Neural progenitor cell (in vitro differentiated cells): ENCODE results near the gene GRID1. TPM values are rescaled to one million over a fixed set of nuclear protein-coding genes. Genes with fewer than 3 reads are reported as not detected.

Source experiments
- DNase-seq: peaks from one replicate; pipeline ENCODE4 v3.0.0-alpha.2; 2016; ENCODE audit warnings: low spot score
- H2AFZ ChIP-seq: fragments of 200-600 bp; sonication (generic); replicated peaks from 2 replicates; pipeline ENCODE4 v1.6.1; 2016; ENCODE audit warnings: antibody characterized with exemption
- H3F3A ChIP-seq: fragments of 200-600 bp; sonication (generic); 2 replicates; pipeline ENCODE4 v1.6.1; 2016; ENCODE audit warnings: antibody characterized with exemption, low read depth
- H3K27ac ChIP-seq: fragments of 200-600 bp; sonication (generic); 2 replicates; pipeline ENCODE4 v1.5.1; 2016; ENCODE audit warnings: mild to moderate bottlenecking
- H3K27me3 ChIP-seq: fragments of 200-600 bp; sonication (generic); 2 replicates; pipeline ENCODE4 v1.6.1; 2016; ENCODE audit warnings: mild to moderate bottlenecking, moderate library complexity
- H3K36me3 ChIP-seq: fragments of 200-600 bp; sonication (generic); 2 replicates; pipeline ENCODE4 v1.5.1; 2016
- H3K4me1 ChIP-seq: fragments of 200-600 bp; sonication (generic); 2 replicates; pipeline ENCODE4 v1.6.1; 2016; ENCODE audit warnings: mixed run types
- H3K4me2 ChIP-seq: fragments of 200-600 bp; sonication (generic); 2 replicates; pipeline ENCODE4 v1.6.1; 2016
- H3K4me3 ChIP-seq: fragments of 200-600 bp; sonication (generic); 2 replicates; pipeline ENCODE4 v1.5.1; 2016
- H3K79me2 ChIP-seq: fragments of 200-600 bp; sonication (generic); 2 replicates; pipeline ENCODE4 v1.6.1; 2016; ENCODE audit warnings: low read depth
- H3K9ac ChIP-seq: fragments of 200-600 bp; sonication (generic); 2 replicates; pipeline ENCODE4 v1.6.1; 2016
- H3K9me3 ChIP-seq: fragments of 200-600 bp; sonication (generic); 2 replicates; pipeline ENCODE4 v1.5.1; 2016; ENCODE audit warnings: low read depth
- H4K20me1 ChIP-seq: fragments of 200-600 bp; sonication (generic); 2 replicates; pipeline ENCODE4 v1.6.1; 2016; ENCODE audit warnings: low read depth
- H3K27ac Mint-ChIP-seq: 3 replicates; pipeline ENCODE4 v1.8.0; 2021; ENCODE audit warnings: mixed read lengths
- H3K27me3 Mint-ChIP-seq: 2 replicates; pipeline ENCODE4 v1.8.0; 2022; ENCODE audit warnings: low read depth, mild to moderate bottlenecking, inconsistent platforms, moderate library complexity, mixed read lengths; ENCODE audit not compliant: insufficient read depth
- H3K36me3 Mint-ChIP-seq: 3 replicates; pipeline ENCODE4 v1.8.0; 2021; ENCODE audit warnings: mixed read lengths
- H3K4me1 Mint-ChIP-seq: 3 replicates; pipeline ENCODE4 v1.8.0; 2021; ENCODE audit warnings: mixed read lengths
- H3K4me3 Mint-ChIP-seq: 3 replicates; pipeline ENCODE4 v1.8.0; 2021; ENCODE audit warnings: mild to moderate bottlenecking, moderate library complexity, mixed read lengths
- H3K9me3 Mint-ChIP-seq: 3 replicates; pipeline ENCODE4 v1.8.0; 2020; ENCODE audit warnings: mixed read lengths
- EZH2 ChIP-seq: fragments of 200-600 bp; sonication (generic); IDR thresholded peaks from 2 replicates; pipeline ENCODE4 v1.6.1; 2017; ENCODE audit warnings: antibody characterized with exemption, mild to moderate bottlenecking, moderate library complexity
- EZH2phosphoT487 ChIP-seq: fragments of 200-600 bp; sonication (generic); IDR thresholded peaks from 2 replicates; pipeline ENCODE4 v1.6.1; 2017; ENCODE audit warnings: antibody characterized with exemption
- total RNA-seq: library from RNA; depleted of rRNA; stranded (reverse); fragments of >200 nt; gene quantifications from 2 replicates; pipeline ENCODE4 v1.2.3, GENCODE V29; 2015; ENCODE audit warnings: low replicate concordance
- TF ChIP-seq, protein P1 (sequence below): fragments of 200-600 bp; sonication (generic); IDR thresholded peaks from 2 replicates; pipeline ENCODE4 v1.5.1; 2017; ENCODE audit warnings: antibody characterized with exemption, mild to moderate bottlenecking

GRID1 gene
- total RNA-seq, 1 donor from 2014 or later, result not detected

DNA sequence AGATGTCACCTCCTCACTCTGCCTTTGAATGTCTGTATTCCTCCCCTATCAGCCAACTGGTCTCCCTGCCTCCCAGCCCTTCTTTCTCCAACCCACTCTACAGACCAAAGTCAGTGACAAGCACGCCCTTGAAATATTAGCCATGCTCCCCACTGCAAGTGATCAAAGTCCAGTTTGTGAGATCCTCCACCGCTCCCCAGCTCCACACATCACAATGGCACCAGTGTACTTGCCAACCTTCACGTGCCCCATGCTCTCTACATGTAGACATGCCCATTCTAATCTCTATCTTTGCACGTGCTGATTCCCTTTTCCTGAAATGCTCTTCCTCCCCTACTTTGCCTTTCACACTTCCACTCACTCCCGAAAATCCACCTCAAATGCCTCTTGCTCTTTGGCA, 150.9 kb downstream of the GRID1 start:
- Mint-ChIP-seq H3K36me3 (no peaks in the 10 kb centered on the region), H3K4me1 (no peaks in the 10 kb centered on the region), H3K27ac (no peak overlapping the region), H3K9me3 (no peaks in the 10 kb centered on the region), H3K27me3 (peaks cover 5% of the 10 kb centered on the region), H3K4me3 (no peak overlapping the region)
- no peaks in the 10 kb centered on the region for H3K79me2 ChIP-seq
- H3K36me3 ChIP-seq, result no peaks in the 10 kb centered on the region
- TF ChIP-seq EZH2phosphoT487, result no peak
- TF ChIP-seq, protein P1, sequence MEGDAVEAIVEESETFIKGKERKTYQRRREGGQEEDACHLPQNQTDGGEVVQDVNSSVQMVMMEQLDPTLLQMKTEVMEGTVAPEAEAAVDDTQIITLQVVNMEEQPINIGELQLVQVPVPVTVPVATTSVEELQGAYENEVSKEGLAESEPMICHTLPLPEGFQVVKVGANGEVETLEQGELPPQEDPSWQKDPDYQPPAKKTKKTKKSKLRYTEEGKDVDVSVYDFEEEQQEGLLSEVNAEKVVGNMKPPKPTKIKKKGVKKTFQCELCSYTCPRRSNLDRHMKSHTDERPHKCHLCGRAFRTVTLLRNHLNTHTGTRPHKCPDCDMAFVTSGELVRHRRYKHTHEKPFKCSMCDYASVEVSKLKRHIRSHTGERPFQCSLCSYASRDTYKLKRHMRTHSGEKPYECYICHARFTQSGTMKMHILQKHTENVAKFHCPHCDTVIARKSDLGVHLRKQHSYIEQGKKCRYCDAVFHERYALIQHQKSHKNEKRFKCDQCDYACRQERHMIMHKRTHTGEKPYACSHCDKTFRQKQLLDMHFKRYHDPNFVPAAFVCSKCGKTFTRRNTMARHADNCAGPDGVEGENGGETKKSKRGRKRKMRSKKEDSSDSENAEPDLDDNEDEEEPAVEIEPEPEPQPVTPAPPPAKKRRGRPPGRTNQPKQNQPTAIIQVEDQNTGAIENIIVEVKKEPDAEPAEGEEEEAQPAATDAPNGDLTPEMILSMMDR, result no peak
- no peak for TF ChIP-seq EZH2
- H3K4me2 ChIP-seq, result no peak overlapping the region
- no peak overlapping the region for H3K4me3 ChIP-seq
- no peak overlapping the region for H2AFZ ChIP-seq
- no peak overlapping the region for H3K9ac ChIP-seq
- H3K4me1 ChIP-seq, result no peaks in the 10 kb centered on the region
- H3K27ac ChIP-seq, result no peak overlapping the region
- no peaks in the 10 kb centered on the region for H3F3A ChIP-seq
- H4K20me1 ChIP-seq, result no peaks in the 10 kb centered on the region
- no peaks in the 10 kb centered on the region for H3K27me3 ChIP-seq
- no peak for DNase-seq
- H3K9me3 ChIP-seq, result no peaks in the 10 kb centered on the region

DNA sequence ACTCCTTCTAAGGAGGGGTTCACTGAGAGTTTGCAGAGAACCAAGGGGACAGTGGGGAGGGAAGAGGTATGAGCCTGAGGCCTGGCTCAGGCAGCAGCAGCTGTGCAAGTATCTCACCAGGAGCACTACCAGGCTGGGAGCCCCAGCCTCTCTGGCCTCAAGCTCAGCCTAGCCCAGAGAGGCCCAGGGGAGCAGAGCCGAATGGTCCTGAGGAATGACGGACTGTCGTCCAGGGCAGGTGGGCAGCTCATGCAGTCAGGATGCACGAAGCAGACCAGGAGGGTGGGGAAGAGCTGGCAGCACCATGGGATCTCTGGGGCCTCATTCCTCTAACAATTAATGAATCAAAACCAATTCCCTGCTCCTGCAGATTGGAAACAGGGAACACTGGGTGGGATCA, 151.5 kb downstream of the GRID1 start:
- Mint-ChIP-seq H3K4me1 (no peaks in the 10 kb centered on the region), H3K9me3 (no peaks in the 10 kb centered on the region), H3K36me3 (no peaks in the 10 kb centered on the region), H3K27me3 (peaks cover 6% of the 10 kb centered on the region), H3K4me3 (no peak overlapping the region), H3K27ac (no peak overlapping the region)
- H3K36me3 ChIP-seq, result no peaks in the 10 kb centered on the region
- H3K27ac ChIP-seq, result no peak overlapping the region
- TF ChIP-seq, protein P1, result no peak
- TF ChIP-seq EZH2 (no peak), EZH2phosphoT487 (no peak)
- no peak overlapping the region for H3K4me2 ChIP-seq
- no peaks in the 10 kb centered on the region for H4K20me1 ChIP-seq
- H3F3A ChIP-seq, result no peaks in the 10 kb centered on the region
- no peak overlapping the region for H3K4me3 ChIP-seq
- no peak overlapping the region for H3K9ac ChIP-seq
- H2AFZ ChIP-seq, result no peak overlapping the region
- no peaks in the 10 kb centered on the region for H3K79me2 ChIP-seq
- no peaks in the 10 kb centered on the region for H3K27me3 ChIP-seq
- DNase-seq, result no peak
- H3K4me1 ChIP-seq, result no peaks in the 10 kb centered on the region
- no peaks in the 10 kb centered on the region for H3K9me3 ChIP-seq

DNA sequence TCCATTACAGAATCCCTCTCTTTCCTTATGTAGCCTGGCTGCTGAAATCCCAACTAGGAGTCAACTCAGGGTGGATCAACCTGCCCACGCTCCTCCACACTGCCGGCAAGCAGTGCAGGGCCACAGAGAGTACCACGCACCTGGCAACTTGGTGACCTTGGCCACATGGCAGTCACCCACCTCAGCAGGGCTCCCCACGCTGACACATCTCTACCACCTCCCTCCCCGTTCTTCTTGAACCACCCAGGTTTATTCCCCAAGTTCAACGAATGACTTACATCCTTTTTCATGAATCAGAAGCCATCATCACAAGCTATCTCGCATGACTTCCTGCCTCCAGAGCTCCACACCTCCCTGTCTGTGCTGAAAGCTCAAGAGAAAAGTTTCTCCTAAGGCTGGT, 153.4 kb downstream of the GRID1 start:
- DNase-seq, result no peak
- no peaks in the 10 kb centered on the region for H3F3A ChIP-seq
- no peaks in the 10 kb centered on the region for H3K9me3 ChIP-seq
- H3K36me3 Mint-ChIP-seq, result no peaks in the 10 kb centered on the region
- no peak overlapping the region for H2AFZ ChIP-seq
- H3K4me1 Mint-ChIP-seq, result peaks cover 4% of the 10 kb centered on the region
- H3K27ac Mint-ChIP-seq, result no peak overlapping the region
- no peak overlapping the region for H3K4me3 Mint-ChIP-seq
- no peak overlapping the region for H3K9ac ChIP-seq
- H3K27me3 ChIP-seq, result no peaks in the 10 kb centered on the region
- H3K27ac ChIP-seq, result no peak overlapping the region
- no peaks in the 10 kb centered on the region for H4K20me1 ChIP-seq
- no peak overlapping the region for H3K4me3 ChIP-seq
- no peaks in the 10 kb centered on the region for H3K9me3 Mint-ChIP-seq
- no peak for TF ChIP-seq EZH2phosphoT487
- H3K4me1 ChIP-seq, result no peaks in the 10 kb centered on the region
- no peak overlapping the region for H3K4me2 ChIP-seq
- no peaks in the 10 kb centered on the region for H3K36me3 ChIP-seq
- H3K79me2 ChIP-seq, result no peaks in the 10 kb centered on the region
- peaks cover 9% of the 10 kb centered on the region for H3K27me3 Mint-ChIP-seq

DNA sequence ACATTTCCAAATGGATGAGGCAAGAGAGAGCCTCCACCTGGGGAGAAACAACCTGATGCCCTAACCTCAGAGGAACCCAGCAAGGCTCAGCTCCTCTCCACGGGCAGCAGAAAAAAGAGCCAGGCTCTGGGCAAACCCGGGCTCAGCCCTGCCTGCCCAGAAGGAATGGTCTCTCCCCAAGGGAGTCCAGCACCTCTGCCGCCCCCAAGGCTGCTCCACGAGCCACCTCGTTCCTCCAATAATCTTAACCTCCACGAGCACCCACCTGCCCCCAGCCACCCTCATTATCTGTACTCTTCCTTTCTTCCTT, 154.2 kb downstream of the GRID1 start:
- no peaks in the 10 kb centered on the region for H3K9me3 ChIP-seq
- Mint-ChIP-seq H3K4me3 (no peak overlapping the region), H3K27me3 (peaks cover 9% of the 10 kb centered on the region), H3K4me1 (peaks cover 4% of the 10 kb centered on the region), H3K36me3 (no peaks in the 10 kb centered on the region), H3K27ac (no peak overlapping the region), H3K9me3 (no peaks in the 10 kb centered on the region)
- H2AFZ ChIP-seq, result no peak overlapping the region
- no peaks in the 10 kb centered on the region for H4K20me1 ChIP-seq
- DNase-seq, result no peak
- no peaks in the 10 kb centered on the region for H3F3A ChIP-seq
- H3K4me1 ChIP-seq, result no peaks in the 10 kb centered on the region
- no peak overlapping the region for H3K4me2 ChIP-seq
- H3K79me2 ChIP-seq, result no peaks in the 10 kb centered on the region
- H3K27me3 ChIP-seq, result no peaks in the 10 kb centered on the region
- no peaks in the 10 kb centered on the region for H3K36me3 ChIP-seq
- H3K9ac ChIP-seq, result no peak overlapping the region
- H3K4me3 ChIP-seq, result no peak overlapping the region
- H3K27ac ChIP-seq, result no peak overlapping the region
- no peak for TF ChIP-seq EZH2
- TF ChIP-seq, protein P1, result no peak
- TF ChIP-seq EZH2phosphoT487, result no peak
